ENCODE measurements around the gene P2RX7.

Gene P2RX7
- 13.1 to 26.1 reads per million in 2 donors for total RNA-seq

- peak; percentile 12 for DNase-seq
Observed at GRCh38 chr12:121132601-121133481, at the start of gene P2RX7. Gene P2RX7, plus strand, starts transcription at chr12:121132876. Its CDS starts 95 bp downstream, at chr12:121132971.

GRCh38 chr12:121084229-121084628 is 48.4 kb upstream of the P2RX7 start:
- no peak for DNase-seq

GRCh38 chr12:121085069-121085468 is 47.6 kb upstream of the P2RX7 start:
- no peak for DNase-seq

- DNase-seq = no peak
Observed at GRCh38 chr12:121085506-121086353, 46.9 kb upstream of the P2RX7 start.

GRCh38 chr12:121086781-121087295 is 45.8 kb upstream of the P2RX7 start:
- no peak for DNase-seq

GRCh38 chr12:121087467-121088194 is 45.0 kb upstream of the P2RX7 start:
- no peak for DNase-seq

GRCh38 chr12:121088195-121088585 is 44.5 kb upstream of the P2RX7 start:
- no peak for DNase-seq

GRCh38 chr12:121089031-121089812 is 43.5 kb upstream of the P2RX7 start:
- DNase-seq = no peak

GRCh38 chr12:121089813-121090430 is 42.8 kb upstream of the P2RX7 start:
- no peak for DNase-seq

GRCh38 chr12:121090586-121091514 is 41.8 kb upstream of the P2RX7 start:
- DNase-seq = no peak

GRCh38 chr12:121092034-121092433 is 40.6 kb upstream of the P2RX7 start:
- no peak for DNase-seq

GRCh38 chr12:121093487-121093891 is 39.2 kb upstream of the P2RX7 start:
- DNase-seq = no peak

GRCh38 chr12:121095544-121096198 is 37.0 kb upstream of the P2RX7 start:
- DNase-seq = peak; percentile 72

GRCh38 chr12:121096199-121096798 is 36.4 kb upstream of the P2RX7 start:
- no peak for DNase-seq

GRCh38 chr12:121099779-121100178 is 32.9 kb upstream of the P2RX7 start:
- no peak for DNase-seq

- no peak for DNase-seq
Observed at GRCh38 chr12:121102307-121102706, 30.4 kb upstream of the P2RX7 start.

- DNase-seq = no peak
Observed at GRCh38 chr12:121107681-121108080, 25.0 kb upstream of the P2RX7 start.

- no peak for DNase-seq
Observed at GRCh38 chr12:121108492-121108891, 24.2 kb upstream of the P2RX7 start.

Measured in T-helper 9 cell (primary cell).